Measurements from ENCODE around the gene ARHGEF25.
A peak's percentile ranks its signal among the peaks of the same experiment; 100 is the strongest.
"Not testable (repeated sequence)": the region's sequence is repeated elsewhere in the genome, so short reads cannot be mapped to it uniquely, and the experiment has no call there.

The ARHGEF25 gene

DNA sequence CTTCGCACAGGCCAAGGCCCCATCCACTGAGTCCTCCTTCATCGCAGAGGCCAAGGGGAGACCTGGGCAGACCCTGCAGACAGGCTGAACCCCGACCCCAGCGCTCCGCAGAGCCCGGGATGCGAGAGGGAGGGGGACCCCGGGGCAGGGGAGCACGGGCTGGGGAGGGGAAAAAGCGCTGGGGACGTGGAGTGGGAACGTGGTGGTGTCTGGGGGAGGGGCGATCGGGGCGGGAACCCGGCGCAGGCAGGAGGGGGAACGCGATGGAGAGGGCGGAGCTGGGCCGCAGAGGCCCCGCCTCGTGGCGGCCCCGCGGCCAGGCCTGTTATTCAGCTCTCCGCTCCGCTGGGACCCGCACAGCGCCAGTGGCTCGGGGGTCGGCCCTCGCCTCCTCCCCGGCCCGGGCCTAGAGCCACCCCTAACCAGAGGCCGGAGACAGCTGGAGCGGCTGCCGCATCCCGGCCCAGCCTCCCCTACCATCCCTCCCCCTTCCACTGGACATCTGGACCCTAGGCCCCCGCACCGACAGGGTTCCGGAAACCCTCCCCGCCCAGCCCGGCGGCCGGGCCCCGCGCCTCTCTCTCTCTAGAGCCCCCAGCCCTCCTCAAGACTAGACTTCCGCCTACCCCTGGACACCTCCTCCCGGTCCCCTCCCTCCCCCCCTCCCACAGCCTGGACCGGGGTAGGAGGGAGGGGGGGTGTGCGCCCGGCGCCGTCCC is at the start of gene ARHGEF25:
Gene ARHGEF25, plus strand, starts transcription at position 328 of the 719 bp plus-strand sequence. CDS start 460 bp downstream, outside the sequence.
- FAIRE-seq, result no peak

DNA sequence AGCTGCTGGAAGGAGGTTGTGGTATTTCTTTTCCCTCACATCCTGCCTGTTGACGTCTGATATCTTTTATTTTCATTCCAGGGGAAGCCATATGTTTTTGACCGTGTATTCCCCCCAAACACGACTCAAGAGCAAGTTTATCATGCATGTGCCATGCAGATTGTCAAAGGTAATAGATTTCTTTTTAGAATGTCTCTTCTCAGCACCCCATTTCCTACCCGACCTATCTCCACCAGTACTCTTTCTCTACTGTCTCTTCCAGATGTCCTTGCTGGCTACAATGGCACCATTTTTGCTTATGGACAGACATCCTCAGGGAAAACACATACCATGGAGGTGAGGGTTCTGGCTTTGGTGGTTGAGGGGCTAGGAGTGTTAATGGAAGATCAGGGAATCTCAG is 47.9 kb upstream of the ARHGEF25 start:
- FAIRE-seq, result no peak

DNA sequence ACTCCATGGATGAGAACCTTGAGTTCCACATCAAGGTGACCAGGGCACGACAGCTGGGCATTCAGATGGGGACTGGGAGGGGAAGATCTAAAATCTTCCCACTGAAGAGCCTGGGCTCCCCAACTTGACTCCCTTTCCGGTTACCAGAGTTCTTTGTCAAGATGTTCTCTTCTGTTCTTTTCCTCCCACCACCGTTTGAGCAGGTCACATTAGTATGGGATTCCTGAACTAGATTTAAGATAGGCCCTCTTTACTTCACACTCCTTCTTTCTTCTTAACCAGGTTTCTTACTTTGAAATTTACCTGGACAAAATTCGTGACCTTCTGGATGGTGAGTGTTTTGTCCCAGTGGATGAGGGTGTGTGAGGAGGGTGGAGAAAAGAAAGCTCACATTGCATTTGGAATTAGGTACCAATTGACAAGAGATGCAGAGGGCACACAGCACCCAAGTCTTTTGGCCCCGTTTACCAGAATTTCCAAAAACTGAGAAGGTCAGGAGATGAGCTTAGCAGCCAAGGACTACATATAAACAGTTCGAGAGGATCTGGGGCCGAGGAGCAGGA is 47.0 kb upstream of the ARHGEF25 start:
- FAIRE-seq, result no peak

- no peak for FAIRE-seq
Measured at GRCh38 chr12:57568838-57569237, 42.4 kb upstream of the ARHGEF25 start.

DNA sequence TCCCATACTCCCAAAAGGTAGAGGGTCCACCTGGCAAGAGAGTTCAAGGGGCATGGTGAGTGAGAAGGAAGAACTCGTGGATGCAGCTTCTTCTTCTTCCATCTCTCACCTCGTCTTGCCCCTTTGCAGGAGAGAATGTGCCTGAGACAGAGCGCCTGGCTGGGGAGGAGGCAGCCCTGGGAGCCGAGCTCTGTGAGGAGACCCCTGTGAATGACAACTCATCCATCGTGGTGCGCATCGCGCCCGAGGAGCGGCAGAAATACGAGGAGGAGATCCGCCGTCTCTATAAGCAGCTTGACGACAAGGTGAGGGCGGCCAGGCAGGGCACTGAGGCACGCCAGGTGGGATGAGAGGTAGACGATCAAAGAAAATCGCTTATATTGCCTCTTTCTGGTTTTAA is 41.4 kb upstream of the ARHGEF25 start:
- no peak for FAIRE-seq

- not testable (repeated sequence) for FAIRE-seq
Measured at GRCh38 chr12:57570438-57570837, 40.8 kb upstream of the ARHGEF25 start.

DNA sequence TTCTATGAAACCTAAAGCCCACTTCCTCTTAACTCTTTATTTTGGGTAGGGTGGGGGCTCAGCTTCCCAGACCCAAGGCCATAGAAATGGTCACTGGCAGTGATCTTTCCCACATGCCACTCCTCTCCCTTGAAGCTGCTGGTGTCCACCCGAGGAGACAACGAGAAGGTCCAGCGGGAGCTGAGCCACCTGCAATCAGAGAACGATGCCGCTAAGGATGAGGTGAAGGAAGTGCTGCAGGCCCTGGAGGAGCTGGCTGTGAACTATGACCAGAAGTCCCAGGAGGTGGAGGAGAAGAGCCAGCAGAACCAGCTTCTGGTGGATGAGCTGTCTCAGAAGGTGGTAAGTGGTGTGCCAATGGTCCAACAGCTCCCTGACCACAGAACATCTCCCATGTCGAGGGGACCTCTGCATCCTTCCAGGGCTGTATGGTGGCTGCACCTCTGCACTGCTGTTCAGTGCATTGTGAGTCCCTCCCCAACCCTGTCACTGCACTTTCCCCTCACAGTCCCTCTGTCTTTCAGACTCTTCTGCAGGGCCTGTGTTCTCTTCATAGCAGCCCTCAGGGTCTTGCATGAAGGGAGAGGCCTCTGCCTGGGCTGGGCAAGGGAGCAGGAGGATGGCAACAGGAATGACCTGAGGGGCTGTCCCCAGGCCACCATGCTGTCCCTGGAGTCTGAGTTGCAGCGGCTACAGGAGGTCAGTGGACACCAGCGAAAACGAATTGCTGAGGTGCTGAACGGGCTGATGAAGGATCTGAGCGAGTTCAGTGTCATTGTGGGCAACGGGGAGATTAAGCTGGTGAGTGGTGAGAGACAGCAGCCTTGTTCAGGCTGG is 39.1 kb upstream of the ARHGEF25 start:
- FAIRE-seq, result no peak

- FAIRE-seq, result no peak
Measured at GRCh38 chr12:57574795-57575194, 36.4 kb upstream of the ARHGEF25 start.

DNA sequence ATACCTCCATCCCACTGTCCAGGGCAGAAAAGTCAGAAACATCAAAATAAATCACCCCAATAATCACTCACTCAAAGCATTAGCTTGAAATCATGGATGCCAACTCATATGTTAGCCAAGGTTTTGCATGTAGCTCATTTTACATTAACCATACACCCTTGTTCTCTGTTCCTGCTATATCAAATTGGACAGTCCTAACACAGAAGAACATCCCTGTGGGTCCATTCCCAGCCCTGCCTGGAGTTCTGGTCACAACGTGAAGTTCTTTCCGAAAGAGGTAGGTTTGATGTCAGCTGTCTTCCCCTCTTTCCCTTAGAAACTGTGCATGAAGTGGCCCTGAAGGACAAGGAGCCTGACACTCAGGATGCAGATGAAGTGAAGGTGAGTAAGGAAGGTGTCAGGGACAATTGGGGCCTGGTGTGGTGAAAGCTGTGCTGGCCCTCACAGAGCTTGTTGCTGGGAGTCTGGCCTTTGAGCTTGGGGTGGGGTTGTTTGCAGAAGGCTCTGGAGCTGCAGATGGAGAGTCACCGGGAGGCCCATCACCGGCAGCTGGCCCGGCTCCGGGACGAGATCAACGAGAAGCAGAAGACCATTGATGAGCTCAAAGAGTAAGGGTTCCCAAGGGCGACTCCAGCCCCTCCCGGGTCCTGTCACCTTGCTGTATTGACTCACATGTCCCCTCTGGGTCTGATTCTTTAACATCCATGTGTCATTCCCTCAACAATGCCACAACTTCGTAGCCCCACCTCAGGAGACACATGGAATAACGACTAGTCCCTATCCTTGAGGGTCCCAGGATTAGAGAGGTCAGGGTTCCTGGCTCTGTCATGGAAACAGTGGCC is 35.2 kb upstream of the ARHGEF25 start:
- FAIRE-seq, result no peak

- FAIRE-seq, result no peak
Measured at GRCh38 chr12:57576613-57577160, 34.5 kb upstream of the ARHGEF25 start.

DNA sequence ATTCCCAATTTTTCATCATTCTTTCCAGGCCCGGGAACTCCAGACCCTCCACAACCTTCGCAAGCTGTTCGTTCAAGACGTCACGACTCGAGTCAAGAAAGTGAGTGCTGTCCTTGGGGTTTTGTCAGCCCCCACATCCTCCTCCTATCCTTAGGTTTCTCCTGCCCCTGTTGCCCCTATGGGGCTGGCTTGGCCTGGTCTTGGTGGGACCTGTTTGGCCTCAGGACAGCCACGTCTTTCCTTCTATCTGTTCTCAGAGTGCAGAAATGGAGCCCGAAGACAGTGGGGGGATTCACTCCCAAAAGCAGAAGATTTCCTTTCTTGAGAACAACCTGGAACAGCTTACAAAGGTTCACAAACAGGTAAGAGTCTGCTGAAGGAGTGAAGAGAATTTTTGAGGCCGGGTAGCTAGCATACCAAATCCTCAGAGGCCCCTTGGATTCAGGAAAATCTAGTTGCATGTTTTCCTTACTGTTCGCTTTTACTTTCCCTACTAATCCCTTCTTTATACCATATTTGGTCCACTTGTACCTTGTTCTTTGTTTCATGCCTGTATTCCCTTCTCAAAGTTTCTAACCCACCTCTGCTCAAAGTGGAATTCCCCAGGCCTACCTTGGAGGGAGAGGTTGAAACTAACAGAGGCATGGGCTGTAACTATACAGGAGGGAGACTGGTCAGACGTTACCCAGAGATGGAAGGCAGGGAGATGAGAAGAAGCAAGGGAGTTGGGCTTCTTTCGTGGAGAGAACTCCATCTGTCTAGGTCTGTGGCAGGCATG is 33.1 kb upstream of the ARHGEF25 start:
- no peak for FAIRE-seq

- FAIRE-seq, result no peak
Measured at GRCh38 chr12:57579011-57579410, 32.2 kb upstream of the ARHGEF25 start.

DNA sequence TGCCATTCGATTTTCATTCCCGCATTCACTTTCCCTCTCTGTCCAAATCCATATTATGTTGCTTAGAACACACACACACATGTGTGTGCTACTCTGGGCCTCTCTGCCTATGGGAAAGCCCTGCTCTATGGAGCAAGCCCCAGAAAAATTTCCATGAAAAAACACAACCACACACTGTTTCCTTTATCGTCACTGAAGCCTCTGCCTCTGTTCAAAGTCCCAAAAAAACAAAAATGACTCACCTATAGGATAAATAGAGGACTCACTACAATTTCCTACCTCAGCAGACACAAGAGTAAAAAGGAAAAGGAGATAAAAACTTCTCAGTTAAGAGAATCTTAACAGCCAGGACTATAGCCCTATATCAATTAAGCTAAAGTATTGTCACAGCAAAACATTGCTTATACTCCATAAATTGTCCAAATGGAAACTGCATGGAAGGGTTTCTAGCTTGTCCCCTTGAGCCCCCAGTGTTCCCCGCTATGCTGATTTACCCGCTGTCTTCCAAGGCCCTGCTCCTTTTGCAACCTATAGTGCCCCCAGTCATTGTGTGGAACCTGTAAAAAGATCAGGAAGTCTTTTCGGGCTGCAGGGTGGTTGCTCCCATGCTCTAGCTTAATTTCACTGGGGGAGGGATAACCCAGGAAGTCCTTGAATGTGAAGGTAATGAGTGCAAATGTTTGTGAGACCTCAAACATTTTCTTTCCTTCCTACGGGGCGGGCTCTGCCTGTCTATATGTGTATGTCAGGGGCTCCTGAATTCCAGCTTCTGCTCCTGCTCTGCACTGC is 31.4 kb upstream of the ARHGEF25 start:
- no peak for FAIRE-seq

DNA sequence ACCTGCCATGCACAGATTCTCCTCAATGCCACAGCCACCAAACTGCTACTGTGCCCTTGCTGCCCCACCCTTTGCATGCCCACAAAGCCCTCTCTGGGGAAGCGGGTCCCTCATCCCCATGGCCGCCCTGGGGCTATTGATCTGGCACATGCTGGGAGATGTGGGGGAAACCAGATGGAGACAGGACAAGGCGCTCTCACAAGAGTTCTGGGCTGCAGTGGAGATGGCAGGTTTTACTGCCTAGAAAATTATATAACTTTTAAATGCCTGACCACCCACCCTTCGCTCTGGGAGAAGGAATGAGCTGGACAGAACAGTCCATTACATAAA is 30.8 kb upstream of the ARHGEF25 start:
- FAIRE-seq, result no peak

DNA sequence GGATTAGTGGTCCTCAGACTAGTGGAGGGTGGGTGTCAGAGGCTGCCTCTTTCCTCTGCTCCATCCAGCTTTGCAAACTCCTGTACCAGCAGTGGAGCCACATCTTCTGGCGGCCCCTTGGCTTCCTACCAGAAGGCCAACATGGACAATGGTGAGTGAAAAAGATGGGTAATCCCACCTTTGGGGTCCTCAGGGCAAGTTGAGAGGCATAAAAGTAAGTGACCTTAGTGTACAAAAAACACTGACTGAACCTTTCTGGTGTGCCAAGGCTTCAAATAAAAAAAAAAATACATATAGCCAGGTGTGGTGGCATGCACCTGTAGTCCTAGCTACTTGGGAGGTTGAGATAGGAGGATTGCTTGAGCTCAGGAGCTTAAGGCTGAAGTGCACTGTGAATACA is 29.4 kb upstream of the ARHGEF25 start:
- no peak for FAIRE-seq

- no peak for FAIRE-seq
Measured at GRCh38 chr12:57582440-57582839, 28.8 kb upstream of the ARHGEF25 start.

DNA sequence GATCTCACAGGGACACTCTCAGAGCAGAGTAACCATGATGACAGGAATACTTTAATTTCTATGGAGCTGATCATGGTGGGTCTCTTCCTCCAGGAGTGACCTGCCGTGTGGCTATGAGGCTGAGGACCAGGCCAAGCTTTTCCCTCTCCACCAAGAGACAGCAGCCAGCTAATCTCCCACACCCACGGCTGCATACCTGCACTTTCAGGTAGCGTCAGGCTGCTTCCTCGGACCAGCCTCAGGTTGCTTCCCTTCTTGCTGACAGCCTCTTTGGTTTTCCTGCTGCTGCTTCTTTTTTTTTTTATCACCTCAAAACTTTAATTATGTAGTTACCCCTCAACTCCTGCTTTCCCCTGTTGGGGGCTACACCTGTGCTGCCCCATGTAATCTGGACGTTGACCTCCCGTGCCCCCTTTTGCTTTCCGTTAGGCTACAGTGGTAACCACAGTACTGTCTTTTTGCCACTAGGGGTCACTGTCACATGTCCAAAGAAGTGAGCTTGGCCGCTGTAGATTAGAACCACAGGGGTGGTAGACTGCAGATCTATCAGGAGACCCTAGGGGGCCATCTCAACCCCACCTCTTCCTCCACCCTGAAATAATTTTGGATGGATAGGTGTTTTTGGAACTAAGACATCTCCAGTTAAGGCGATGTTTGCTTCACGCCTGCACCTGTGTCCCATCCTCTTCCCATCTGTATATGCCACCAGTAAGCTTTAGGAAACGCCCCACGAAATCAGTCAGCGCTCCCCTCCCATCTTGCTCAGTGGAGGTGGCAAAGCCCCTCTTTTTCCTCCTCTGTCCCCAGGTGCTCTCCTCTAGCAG is 28.0 kb upstream of the ARHGEF25 start:
- peak; percentile 25 for FAIRE-seq

- no peak for FAIRE-seq
Measured at GRCh38 chr12:57584050-57584449, 27.2 kb upstream of the ARHGEF25 start.

DNA sequence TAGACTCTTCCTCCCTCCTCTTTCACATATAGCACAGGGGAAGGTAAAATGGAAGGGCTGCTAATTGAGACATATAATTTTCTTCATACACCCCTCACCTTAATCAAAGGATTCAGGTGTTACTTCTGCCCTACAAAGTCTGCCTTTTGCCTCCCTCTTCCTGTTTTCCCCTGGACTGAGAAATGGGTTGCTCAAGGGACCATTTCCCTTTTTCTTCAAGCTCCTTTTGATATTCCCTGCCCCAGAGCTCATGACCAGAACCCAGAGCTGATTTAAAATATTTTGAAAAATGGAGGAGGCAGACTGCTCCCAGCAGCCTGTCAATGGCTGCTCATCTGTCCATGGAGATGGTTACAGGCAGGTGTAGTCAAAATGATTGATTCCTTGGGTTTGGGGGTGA is 26.5 kb upstream of the ARHGEF25 start:
- FAIRE-seq, result no peak

DNA sequence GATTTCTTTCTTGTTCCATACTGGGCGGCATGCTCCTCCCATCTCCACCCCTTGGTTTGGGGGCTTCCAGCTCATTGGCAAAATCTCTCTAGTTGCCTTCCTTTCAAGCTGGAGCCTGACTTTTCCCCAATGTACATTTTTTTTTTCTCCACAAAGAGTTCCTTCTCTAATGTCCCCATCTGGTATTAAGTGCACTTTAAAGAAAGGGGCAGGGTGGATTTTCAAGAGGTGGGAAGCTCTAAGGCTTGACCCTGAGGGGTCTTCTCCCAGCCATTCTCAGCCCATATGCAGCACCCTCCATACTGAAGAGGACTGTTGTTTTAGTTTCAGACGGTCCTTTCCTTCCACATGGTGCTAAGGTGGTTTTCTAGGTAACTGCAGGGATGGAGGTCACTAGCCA is 26.1 kb upstream of the ARHGEF25 start:
- no peak for FAIRE-seq
